Activated effector memory CD4-positive, alpha-beta T cell treated with anti-CD3 and anti-CD28 coated beads, Interleukin-2, amount 50 U/mL, for 16 hours (primary cell): ENCODE results near the gene CFAP52.
A peak's percentile ranks its signal among the peaks of the same experiment; 100 is the strongest.
"Not testable (repeated sequence)": the region's sequence is repeated elsewhere in the genome, so short reads cannot be mapped to it uniquely, and the experiment has no call there.

Experiments
- DNase-seq: peaks from one replicate; pipeline ENCODE4 v3.0.0-alpha.2; 2020

CFAP52 gene, protein sequence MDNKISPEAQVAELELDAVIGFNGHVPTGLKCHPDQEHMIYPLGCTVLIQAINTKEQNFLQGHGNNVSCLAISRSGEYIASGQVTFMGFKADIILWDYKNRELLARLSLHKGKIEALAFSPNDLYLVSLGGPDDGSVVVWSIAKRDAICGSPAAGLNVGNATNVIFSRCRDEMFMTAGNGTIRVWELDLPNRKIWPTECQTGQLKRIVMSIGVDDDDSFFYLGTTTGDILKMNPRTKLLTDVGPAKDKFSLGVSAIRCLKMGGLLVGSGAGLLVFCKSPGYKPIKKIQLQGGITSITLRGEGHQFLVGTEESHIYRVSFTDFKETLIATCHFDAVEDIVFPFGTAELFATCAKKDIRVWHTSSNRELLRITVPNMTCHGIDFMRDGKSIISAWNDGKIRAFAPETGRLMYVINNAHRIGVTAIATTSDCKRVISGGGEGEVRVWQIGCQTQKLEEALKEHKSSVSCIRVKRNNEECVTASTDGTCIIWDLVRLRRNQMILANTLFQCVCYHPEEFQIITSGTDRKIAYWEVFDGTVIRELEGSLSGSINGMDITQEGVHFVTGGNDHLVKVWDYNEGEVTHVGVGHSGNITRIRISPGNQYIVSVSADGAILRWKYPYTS

DNA sequence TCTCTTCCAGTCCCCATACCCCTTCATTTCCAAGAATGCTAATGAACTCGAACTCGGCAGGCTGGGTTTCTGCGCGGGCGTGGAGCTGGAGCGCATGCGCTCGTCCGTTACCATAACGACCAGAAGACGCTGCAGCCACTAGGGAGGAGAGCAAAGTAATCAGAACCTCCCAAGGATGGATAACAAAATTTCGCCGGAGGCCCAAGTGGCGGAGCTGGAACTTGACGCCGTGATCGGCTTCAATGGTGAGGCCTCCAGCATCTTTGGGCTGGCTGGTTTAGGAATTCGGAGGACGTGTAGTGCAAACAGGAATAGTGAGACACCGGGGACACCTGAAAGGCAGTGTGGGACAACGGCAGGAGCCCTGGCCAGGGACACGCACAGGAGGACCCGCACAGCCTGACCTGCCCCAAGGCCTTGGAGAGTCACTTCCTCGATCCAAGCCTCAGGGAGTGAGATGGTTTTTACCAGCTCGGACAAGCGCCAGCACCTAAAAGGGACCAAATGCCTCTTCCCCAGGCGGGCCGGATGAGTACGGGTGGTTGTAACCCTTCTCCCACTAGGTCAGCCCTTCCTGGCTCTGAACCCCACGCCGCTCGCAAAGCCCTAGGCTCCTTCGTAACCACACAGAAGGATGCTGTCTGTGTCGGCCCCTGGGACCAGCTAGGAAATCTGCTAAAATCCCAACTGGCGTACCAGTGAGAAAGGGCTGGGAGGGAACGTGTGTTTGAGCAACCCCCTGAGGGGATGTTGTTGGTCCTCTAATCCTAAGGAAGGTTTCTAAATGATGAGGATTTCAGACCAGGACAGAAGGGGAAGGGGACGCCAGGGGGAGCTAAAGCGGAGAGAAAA is at the start of gene CFAP52:
Gene CFAP52, plus strand, starts transcription at position 122 of the 852 bp plus-strand sequence. Its CDS starts 54 bp downstream, at position 176.
- peak; percentile 92 for DNase-seq

DNA sequence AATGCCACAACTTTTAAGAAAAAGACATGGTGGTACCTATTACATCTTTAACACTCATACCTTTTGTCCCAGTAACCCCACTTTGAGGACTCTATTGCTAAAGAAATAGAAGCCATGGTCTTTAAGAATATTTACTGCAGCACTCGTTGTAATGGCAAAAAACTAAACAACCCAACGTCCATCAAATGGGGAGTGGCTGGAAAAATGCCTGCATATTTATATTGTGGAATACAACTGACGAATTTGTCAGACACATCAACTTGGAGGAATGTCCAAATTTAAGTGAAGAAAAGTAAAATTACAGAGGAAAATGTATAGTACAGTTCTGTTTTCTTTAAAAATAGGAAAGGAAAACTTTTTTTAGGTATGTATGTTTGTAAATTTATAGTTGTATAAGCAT is 48.7 kb upstream of the CFAP52 start:
- DNase-seq: no peak

GRCh38 chr17:9529033-9529700 is 47.3 kb upstream of the CFAP52 start:
- no peak for DNase-seq

DNA sequence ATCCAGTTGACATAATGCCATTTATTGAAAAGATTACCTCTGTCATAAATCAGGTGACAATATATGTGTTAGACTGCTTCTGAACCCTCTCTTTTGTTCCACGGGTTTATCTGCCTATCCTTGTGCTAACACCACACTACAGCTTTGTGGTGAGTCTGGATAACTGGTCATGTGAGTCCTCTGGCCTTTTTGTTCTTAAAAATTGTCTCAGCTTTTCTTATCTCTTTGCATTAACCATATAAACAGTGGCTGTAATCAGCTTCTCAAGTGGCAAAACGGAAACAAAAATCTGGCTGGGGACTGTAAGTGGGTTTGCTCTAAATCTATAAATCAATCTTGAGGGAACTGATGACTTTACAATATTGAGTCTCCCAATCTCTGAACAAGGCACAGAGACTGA is 45.4 kb upstream of the CFAP52 start:
- DNase-seq: no peak

- no peak for DNase-seq
Observed at GRCh38 chr17:9532715-9533114, 43.7 kb upstream of the CFAP52 start.

DNA sequence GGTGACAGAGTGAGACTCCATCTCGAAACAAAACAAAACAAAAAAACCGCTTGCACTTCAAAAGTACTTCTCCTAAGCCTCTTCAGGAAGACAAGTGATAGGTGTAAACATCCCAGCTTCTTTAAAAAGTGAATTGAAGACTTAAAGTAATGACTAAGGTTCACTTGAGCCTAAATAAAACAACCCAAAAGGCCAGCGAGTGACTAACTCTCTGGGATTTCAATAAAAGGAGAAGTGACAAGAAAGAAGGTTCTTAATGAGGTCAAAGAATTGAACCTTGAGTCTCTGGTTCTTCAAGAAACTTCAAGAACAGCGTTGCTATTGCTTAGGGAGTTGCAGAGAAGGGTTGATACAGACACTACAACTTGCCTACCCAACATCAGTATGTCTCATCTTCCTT is 43.0 kb upstream of the CFAP52 start:
- DNase-seq: no peak

DNA sequence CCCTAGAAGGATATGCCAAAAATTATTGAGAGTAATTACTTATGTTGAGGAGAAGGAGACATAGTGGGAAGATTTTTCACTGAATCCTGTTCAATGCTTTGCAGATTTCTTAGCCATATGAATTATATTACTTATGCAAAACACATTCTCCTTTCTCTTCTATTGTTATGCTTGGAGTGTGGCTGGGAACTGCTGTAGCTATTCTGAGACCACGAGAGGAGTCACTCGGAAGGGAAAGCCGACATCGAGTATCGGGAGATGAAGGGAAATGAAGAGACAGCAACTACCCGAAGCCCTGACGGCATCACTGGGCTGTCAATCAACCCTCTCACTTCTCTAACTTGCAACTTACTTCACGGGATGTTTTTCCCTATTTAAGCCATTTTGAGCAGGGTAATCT is 40.4 kb upstream of the CFAP52 start:
- no peak for DNase-seq

GRCh38 chr17:9537177-9537776 is 39.2 kb upstream of the CFAP52 start:
- no peak for DNase-seq

GRCh38 chr17:9538626-9539025 is 37.8 kb upstream of the CFAP52 start:
- no peak for DNase-seq

GRCh38 chr17:9541718-9542117 is 34.7 kb upstream of the CFAP52 start:
- no peak for DNase-seq

DNA sequence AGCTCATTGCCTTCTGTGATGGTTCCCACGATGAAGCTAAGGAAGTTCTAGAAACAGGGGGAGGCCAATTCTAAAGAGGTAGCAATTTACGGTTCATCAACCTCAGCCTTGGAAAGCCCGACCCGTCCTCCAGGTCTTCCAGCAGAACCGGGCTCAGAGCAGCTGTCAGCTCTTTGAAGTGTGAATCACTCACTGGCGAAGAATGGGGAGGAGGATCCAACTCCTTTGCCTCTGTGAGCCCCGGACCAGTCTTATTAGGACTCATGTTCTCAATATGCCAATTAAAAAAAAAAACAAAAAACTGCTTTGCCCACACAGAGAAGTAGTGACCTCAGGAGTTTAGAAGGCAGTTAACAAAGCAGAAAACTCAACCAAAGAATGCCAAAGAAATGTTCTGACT is 32.2 kb upstream of the CFAP52 start:
- DNase-seq: no peak

GRCh38 chr17:9549215-9549614 is 27.2 kb upstream of the CFAP52 start:
- DNase-seq: no peak

GRCh38 chr17:9553181-9553580 is 23.3 kb upstream of the CFAP52 start:
- no peak for DNase-seq

GRCh38 chr17:9553596-9553995 is 22.8 kb upstream of the CFAP52 start:
- DNase-seq: no peak

DNA sequence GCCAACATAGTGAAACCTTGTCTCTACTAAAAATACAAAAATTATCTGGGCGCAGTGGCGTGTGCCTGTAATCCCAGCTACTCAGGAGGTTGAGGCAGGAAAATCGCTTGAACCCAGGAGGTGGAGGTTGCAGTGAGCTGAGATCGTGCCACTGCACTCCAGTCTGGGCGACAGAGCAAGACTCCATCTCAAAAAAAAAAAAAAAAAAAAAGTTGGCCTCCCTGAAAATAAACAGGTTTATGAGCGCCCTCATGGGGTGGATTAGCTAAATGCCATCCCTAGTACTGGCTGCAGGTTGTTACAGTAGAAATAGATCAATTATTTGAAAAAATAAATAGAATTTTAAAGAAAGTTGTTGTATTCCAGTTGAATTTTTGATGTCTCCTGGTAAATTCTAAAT is 21.7 kb upstream of the CFAP52 start:
- DNase-seq: peak; percentile 64

GRCh38 chr17:9557161-9557755 is 19.2 kb upstream of the CFAP52 start:
- DNase-seq: no peak

- no peak for DNase-seq
Observed at GRCh38 chr17:9557857-9558256, 18.6 kb upstream of the CFAP52 start.

DNA sequence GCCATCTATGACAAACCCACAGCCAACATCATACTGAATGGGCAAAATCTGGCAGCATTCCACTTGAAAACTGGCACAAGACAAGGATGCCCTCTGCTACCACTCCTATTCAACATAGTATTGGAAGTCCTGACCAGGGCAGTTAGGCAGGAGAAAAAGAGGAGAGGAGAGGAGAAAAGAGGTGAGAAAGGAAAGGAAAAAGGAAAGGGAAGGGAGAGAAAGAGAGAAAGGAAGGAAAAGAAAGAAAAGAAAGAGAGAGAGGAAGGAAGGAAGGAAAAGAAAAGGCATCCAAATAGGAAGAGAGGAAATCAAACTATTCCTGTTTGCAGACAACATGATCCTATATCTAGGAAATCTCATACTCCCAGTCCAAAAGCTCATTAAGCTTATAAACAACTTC is 12.3 kb upstream of the CFAP52 start:
- no peak for DNase-seq

DNA sequence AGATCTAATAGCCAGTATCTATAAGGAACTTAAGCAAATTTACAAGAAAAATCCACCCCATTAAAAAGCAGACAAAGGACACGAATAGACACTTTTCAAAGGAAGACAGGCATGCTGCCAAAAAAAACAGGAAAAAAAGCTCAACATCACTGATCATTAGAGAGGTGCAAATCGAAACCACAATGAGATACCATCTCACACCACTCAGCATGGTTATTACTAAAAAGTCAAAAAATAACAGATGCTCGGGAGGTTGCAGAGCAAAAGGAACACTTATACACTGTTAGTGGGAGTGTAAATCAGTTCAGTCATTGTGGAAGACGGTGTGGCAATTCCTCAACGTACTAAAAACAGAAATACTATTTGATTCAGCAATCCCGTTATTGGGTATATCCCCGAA is 10.4 kb upstream of the CFAP52 start:
- no peak for DNase-seq

GRCh38 chr17:9566739-9567138 is 9.7 kb upstream of the CFAP52 start:
- DNase-seq: not testable (repeated sequence)

- DNase-seq: no peak
Observed at GRCh38 chr17:9568004-9568403, 8.4 kb upstream of the CFAP52 start.

DNA sequence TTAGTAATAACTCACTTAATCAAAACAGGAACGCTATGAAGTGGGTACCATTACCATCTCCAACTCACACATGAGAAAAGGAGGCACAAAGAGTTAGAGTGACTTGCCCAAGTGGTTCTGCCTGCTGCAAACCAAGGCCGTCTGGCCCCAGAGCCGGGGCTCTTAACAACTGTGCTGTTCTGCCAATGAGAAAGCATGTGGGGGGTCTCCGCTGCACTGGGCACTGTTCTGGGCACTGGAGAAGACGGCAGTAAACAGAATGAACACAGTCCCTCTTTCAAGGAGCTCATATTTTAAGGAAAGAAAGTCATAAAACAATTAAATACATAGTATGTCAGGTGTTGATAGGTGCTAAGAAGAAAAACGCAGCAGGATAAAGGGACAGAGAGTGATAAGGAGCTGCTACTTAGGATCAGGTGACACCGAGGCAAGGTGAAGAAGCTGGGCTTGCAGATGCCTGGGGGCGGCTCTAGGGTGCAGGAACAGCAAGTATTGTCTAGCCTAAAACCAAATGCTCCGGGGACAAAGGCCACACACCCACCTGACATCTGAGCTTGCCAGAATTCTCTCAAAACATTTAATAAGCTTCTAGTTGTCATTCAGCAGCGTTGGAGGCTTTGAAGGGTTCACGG is 7.4 kb upstream of the CFAP52 start:
- DNase-seq: no peak
